Measurements from ENCODE around the gene XAB2. TPM values are rescaled to one million over a fixed set of nuclear protein-coding genes. Genes with fewer than 3 reads are reported as not detected.
A peak's percentile ranks its signal among the peaks of the same experiment; 100 is the strongest.

XAB2 gene
- total and polyA plus RNA-seq, 12 donors: 18.6 to 31.9 (median 22.7) TPM

- WGBS, 2 donors: 88 to 91% methylated on average over 71 to 81 of the region's 81 CpGs
- intact Hi-C loops (cut with DNase I): no loop called here
- DNase-seq: no peak
Observed at GRCh38 chr19:7612282-7613274, 16.8 kb downstream of the XAB2 start.

GRCh38 chr19:7611541-7612279 lies 17.6 kb downstream of the XAB2 start:
- no peak overlapping the region for H3K27ac ChIP-seq
- DNase-seq (no peak), ATAC-seq (peak in 1 of 8 donors; percentile 42)
- no peaks in the 10 kb centered on the region for H3K9me3 ChIP-seq
- no peak for TF ChIP-seq CTCF (IDR thresholded peaks at IDR 0.05)
- H3K4me3 ChIP-seq: no peak overlapping the region
- peaks cover 0 to 8% (median 0%) of the 10 kb centered on the region in 7 donors for H3K27me3 ChIP-seq
- H3K4me1 ChIP-seq: no peaks in the 10 kb centered on the region
- intact Hi-C loops (cut with DNase I): no loop called here
- WGBS, 2 donors: 79 to 81% methylated on average over 41 of the region's 41 CpGs
- H3K36me3 ChIP-seq: no peaks in the 10 kb centered on the region

More at GRCh38 chr19:7612282-7613274, 16.8 kb downstream of the XAB2 start:
- no peak overlapping the region for H3K27ac ChIP-seq
- H3K9me3 ChIP-seq: no peaks in the 10 kb centered on the region
- ATAC-seq: no peak
- H3K4me1 ChIP-seq: no peaks in the 10 kb centered on the region
- peaks cover 0 to 6% (median 0%) of the 10 kb centered on the region in 7 donors for H3K27me3 ChIP-seq
- peaks cover 0 to 4% (median 0%) of the 10 kb centered on the region in 9 donors for H3K36me3 ChIP-seq
- no peak for TF ChIP-seq CTCF (IDR thresholded peaks at IDR 0.05)
- no peak overlapping the region for H3K4me3 ChIP-seq

GRCh38 chr19:7610491-7611240 lies 18.7 kb downstream of the XAB2 start:
- Histone ChIP-seq H3K4me3 (no peak overlapping the region), H3K27ac (no peak overlapping the region), H3K9me3 (no peaks in the 10 kb centered on the region), H3K4me1 (no peaks in the 10 kb centered on the region), H3K27me3 (peaks cover 0 to 14% (median 1%) of the 10 kb centered on the region in 7 donors), H3K36me3 (no peaks in the 10 kb centered on the region)
- ATAC-seq: no peak
- TF ChIP-seq CTCF (IDR thresholded peaks at IDR 0.05): no peak
- no peak for DNase-seq
- 77 to 82% methylated on average over 31 of the region's 31 CpGs for WGBS, 2 donors
- intact Hi-C loops (cut with DNase I): no loop called here
